NCI-H345 treated with DMSO at 0.1 percent for 48 hours (cell line): ENCODE results near the gene PIKFYVE.
"Not testable (repeated sequence)": the region's sequence is repeated elsewhere in the genome, so short reads cannot be mapped to it uniquely, and the experiment has no call there.

Source experiments
- DNase-seq: peaks from one replicate; lab custom pipeline; 2025; ENCODE audit not compliant: unreplicated experiment; lab: John Stamatoyannopoulos, UW

The PIKFYVE gene

GRCh38 chr2:208358758-208359631 is 92.9 kb downstream of the PIKFYVE start:
- DNase-seq: no peak

GRCh38 chr2:208359632-208359986 is 93.6 kb downstream of the PIKFYVE start:
- no peak for DNase-seq

- no peak for DNase-seq
Measured at GRCh38 chr2:208360259-208361076, 94.4 kb downstream of the PIKFYVE start.

- DNase-seq: no peak
Measured at GRCh38 chr2:208361077-208361441, 95.0 kb downstream of the PIKFYVE start.

GRCh38 chr2:208363485-208363884 is 97.4 kb downstream of the PIKFYVE start:
- DNase-seq: no peak

GRCh38 chr2:208366215-208367127 is 100.4 kb downstream of the PIKFYVE start:
- no peak for DNase-seq

GRCh38 chr2:208369091-208369490 is 103.0 kb downstream of the PIKFYVE start:
- DNase-seq: no peak

- DNase-seq: no peak
Measured at GRCh38 chr2:208370881-208371633, 105.0 kb downstream of the PIKFYVE start.

GRCh38 chr2:208371634-208371935 is 105.5 kb downstream of the PIKFYVE start:
- DNase-seq: no peak

- DNase-seq: peak; percentile 46
Measured at GRCh38 chr2:208373460-208374089, 107.5 kb downstream of the PIKFYVE start.

- no peak for DNase-seq
Measured at GRCh38 chr2:208375491-208376068, 109.5 kb downstream of the PIKFYVE start.

GRCh38 chr2:208377344-208377860 is 111.3 kb downstream of the PIKFYVE start:
- not testable (repeated sequence) for DNase-seq

- no peak for DNase-seq
Measured at GRCh38 chr2:208379192-208379591, 113.1 kb downstream of the PIKFYVE start.

GRCh38 chr2:208384637-208385036 is 118.6 kb downstream of the PIKFYVE start:
- no peak for DNase-seq

GRCh38 chr2:208386541-208386940 is 120.5 kb downstream of the PIKFYVE start:
- DNase-seq: no peak

GRCh38 chr2:208389940-208390339 is 123.9 kb downstream of the PIKFYVE start:
- DNase-seq: no peak

- no peak for DNase-seq
Measured at GRCh38 chr2:208392300-208392699, 126.2 kb downstream of the PIKFYVE start.

- not testable (repeated sequence) for DNase-seq
Measured at GRCh38 chr2:208396796-208397195, 130.7 kb downstream of the PIKFYVE start.

GRCh38 chr2:208399201-208399600 is 133.1 kb downstream of the PIKFYVE start:
- no peak for DNase-seq
